Peyer's patch (tissue), 4 donors: ENCODE measurements around the gene TRABD2A.

Experiments used
- POLR2A ChIP-seq, 2 donors: fragments of 450-650 bp; IDR thresholded peaks; one replicate each; pipeline ENCODE4 v1.5.1; 2017; ENCODE audit warnings: antibody characterized with exemption in 2 of 2, mild to moderate bottlenecking in 2 of 2, moderate library complexity in 2 of 2
- TF ChIP-seq, protein P1 (sequence below), 6 experiments: fragments of 450-650 bp in 4 of 6; fragments of 200-600 bp in 2 of 6; sonication (generic) in 1 of 6; IDR thresholded peaks; one replicate each; pipeline ENCODE4 v1.5.1; 2017 to 2019; ENCODE audit warnings: antibody characterized with exemption in 6 of 6, mild to moderate bottlenecking in 3 of 6, moderate library complexity in 1 of 6

DNA sequence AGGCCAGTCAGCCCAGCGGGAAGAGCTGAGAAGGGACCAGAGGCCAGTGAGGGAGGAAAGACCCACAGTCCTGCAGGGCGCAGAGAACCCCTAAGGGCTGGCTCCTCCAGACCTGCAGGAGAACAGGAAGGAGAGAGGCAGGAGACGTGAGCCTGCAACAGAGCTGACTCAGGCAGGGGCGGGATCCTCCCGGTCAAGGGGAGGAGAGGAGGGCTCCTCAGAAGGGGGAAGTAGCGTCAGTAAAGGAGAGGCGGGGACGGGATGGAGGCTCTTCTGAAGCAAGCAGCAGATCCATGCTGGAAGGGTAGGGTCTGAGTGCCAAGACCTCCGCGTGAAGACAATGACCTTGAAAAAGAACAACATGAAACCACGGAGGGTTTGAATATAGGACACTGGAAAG lies 50.8 kb downstream of the TRABD2A start:
- TF ChIP-seq, protein P1, sequence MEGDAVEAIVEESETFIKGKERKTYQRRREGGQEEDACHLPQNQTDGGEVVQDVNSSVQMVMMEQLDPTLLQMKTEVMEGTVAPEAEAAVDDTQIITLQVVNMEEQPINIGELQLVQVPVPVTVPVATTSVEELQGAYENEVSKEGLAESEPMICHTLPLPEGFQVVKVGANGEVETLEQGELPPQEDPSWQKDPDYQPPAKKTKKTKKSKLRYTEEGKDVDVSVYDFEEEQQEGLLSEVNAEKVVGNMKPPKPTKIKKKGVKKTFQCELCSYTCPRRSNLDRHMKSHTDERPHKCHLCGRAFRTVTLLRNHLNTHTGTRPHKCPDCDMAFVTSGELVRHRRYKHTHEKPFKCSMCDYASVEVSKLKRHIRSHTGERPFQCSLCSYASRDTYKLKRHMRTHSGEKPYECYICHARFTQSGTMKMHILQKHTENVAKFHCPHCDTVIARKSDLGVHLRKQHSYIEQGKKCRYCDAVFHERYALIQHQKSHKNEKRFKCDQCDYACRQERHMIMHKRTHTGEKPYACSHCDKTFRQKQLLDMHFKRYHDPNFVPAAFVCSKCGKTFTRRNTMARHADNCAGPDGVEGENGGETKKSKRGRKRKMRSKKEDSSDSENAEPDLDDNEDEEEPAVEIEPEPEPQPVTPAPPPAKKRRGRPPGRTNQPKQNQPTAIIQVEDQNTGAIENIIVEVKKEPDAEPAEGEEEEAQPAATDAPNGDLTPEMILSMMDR (IDR thresholded peaks at IDR 0.05): no peak
- TF ChIP-seq POLR2A (IDR thresholded peaks at IDR 0.05): no peak
